Superior temporal gyrus (tissue), 1 donor: ENCODE results near the gene RASGRP2.
"Not testable (repeated sequence)": the region's sequence is repeated elsewhere in the genome, so short reads cannot be mapped to it uniquely, and the experiment has no call there.

Experiments used
- DNase-seq: peaks from one replicate; pipeline ENCODE4 v3.0.0-alpha.2; 2016; ENCODE audit errors: extremely low spot score

The RASGRP2 gene

DNA sequence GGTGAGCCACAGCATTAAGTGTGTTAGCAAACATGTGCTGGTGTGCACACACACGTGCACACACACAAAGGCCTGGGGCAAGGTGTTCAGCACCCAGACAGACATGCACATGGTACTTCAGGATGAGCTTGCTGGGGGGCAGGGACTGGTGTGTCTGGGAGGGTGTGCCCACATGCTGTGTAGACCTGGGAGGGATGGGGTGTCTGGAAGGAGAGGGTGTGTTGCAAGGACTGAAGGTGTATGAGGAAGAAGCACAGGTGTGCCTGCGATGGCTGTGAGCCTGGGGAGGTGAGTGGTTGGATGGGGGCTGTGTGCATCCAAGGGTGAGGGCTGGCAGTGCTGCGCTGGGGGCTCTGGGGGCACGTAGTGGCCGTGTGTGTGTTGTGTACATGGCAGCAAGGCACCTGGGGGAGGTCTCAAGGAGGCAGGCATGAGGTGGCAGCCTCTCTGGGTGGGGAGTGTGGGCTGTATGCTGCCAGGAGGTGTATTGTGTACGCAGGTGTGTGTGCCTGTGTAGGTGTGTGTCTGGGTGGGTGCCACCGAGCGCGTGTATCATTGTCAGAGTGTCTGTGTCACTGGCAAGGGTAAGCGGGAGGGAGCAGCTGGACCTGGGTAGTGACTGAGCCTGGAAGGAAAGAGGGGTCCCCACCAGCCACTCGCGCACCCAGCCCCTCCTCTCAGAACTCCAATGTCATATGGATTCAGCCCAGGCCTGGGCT, 23.1 kb downstream of the RASGRP2 start:
- DNase-seq: no peak

GRCh38 chr11:64720167-64720566, 23.8 kb downstream of the RASGRP2 start:
- DNase-seq: no peak

GRCh38 chr11:64719406-64719805, 24.5 kb downstream of the RASGRP2 start:
- no peak for DNase-seq

DNA sequence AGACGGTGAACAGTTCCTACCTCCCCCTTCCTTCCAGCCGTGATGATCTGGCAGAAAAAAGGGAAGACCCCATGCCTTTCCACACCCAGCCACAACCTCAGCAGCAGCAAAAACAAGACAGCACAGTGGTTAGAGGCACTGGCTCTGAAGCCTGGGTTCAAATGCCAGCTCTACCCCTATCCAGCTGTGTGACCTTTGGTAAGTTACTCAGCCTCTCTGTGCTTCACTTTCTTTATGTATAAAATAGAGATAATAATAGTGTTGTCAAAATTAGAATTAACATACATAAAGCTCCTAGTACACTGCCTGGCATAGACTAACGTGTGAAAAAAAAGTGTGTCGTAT, 25.2 kb downstream of the RASGRP2 start:
- DNase-seq: no peak

GRCh38 chr11:64718084-64718779, 25.7 kb downstream of the RASGRP2 start:
- DNase-seq: no peak

- no peak for DNase-seq
Observed at GRCh38 chr11:64717268-64717578, 26.7 kb downstream of the RASGRP2 start.

- DNase-seq: no peak
Observed at GRCh38 chr11:64716473-64717267, 27.3 kb downstream of the RASGRP2 start.

- DNase-seq: no peak
Observed at GRCh38 chr11:64715756-64716472, 28.0 kb downstream of the RASGRP2 start.

DNA sequence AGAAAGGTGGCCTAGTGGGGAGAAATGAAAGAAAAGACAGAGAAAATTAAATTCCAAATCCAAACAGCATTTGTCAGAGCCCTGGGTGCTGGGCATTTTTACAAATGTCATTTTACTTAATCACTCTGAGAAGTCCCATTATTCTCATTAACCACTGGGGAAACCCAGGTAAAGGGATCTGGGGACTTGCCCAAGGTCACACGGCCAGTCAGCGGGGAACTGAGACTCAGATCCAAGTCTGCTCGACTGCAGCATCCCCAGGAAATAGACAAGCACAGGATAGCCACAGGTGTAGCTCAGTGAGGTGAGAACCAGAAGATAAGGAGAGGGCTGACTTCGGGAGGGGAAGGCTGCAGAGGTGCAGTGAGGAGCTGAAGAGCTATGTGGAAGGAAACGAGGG, 28.8 kb downstream of the RASGRP2 start:
- DNase-seq: no peak

GRCh38 chr11:64714666-64715065, 29.3 kb downstream of the RASGRP2 start:
- no peak for DNase-seq

DNA sequence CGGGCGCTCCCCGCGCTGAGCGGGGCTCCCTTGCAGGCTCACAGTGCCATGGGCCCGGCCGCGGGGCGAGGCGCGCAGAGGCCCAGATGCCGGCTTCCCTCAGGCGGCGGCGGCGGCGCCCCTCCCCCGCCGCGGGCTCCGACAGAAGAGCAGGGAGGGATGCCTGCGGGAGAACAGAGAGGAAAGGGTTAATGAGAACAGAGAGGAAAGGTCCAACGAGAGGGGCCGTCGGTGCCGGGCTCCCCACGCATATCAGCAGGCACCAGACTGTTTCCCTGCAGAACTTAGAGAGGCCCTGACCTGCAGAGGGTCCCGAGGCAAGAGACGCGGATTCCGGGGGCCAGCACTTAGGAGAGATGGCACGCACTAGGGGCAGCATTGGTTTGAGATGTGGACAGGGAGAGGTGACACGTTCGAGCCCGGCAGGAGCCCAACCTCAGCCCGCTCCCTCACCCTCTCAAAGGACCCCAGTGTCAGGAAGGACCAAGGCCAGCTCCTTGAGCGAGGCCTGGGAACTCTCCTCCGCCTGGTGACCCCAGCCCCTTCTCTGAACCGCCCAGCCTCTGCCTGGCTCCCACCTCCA, 30.1 kb downstream of the RASGRP2 start:
- DNase-seq: no peak

- no peak for DNase-seq
Observed at GRCh38 chr11:64713016-64713707, 30.8 kb downstream of the RASGRP2 start.

GRCh38 chr11:64712430-64713015, 31.4 kb downstream of the RASGRP2 start:
- DNase-seq: no peak

GRCh38 chr11:64711956-64712362, 32.0 kb downstream of the RASGRP2 start:
- no peak for DNase-seq

DNA sequence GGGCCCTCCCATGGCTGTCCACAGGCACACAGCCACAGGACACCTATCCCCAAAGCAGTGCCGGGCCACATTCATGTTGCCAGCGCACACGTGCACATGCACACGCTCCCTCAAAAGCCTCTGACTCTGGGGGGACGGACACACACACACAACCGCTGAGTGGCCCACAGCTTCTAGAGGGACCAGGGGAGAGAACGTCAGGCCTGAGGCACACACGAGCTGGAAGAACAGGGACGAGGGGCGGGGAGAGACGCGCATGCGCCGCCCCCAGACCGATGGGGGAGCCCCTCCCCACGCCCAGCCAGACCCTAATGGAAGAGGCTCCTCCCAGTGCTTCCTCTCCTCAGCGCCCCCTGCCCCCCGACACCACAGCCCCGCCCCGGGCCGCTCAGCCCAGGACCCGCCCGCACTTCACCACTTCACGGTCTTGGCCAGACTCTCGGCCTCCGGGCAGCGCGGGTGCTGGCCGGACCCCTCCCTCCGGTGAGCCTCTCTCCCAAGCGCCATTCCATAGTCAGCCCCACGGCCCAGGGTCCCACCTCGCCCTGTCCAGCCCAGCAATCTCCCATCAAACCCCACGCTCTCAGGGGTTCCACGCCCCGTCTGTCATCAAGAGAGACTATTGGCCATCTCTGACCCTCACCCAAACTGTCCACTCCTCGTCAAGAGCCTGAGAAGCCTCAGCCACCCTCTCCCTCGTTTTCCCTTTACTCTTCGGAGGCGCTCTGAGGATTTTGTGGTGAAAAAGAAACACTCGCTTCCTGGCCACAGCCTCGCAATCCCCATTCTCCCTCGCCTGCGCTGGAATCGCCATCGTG, 32.6 kb downstream of the RASGRP2 start:
- no peak for DNase-seq

DNA sequence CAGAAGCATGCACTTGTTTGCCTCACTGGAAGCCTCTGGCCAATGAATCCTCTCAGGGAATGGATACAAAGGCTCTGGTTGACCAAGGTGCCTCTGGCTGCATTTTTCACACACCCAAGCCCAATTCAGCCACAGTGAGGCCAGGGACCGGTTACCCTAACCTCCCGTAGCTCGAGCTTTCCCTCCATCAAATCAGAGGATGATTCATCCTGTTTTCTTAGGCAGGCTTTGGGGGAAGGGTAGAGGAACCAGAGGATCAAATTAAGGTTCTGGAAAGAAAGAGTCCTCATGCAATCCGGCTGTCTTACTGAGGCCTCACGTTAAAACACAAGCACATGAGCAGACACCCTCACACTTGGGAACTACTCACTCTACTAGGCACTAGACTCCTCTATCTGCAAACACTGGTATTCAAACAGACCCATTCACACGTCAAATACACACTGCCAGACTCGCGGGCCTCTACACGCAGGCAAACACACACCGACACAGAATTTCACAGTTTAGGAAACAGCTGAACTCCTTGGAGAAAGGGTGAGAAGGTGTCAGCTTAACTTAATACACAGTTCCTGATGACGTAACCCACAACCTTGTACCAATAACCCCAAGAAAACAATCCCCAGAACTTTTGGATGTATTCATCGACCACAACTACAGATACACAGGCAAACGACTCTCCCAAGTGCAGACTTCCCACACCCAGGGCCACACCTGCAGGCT, 33.4 kb downstream of the RASGRP2 start:
- no peak for DNase-seq

- DNase-seq: no peak
Observed at GRCh38 chr11:64705501-64705900, 38.4 kb downstream of the RASGRP2 start.

DNA sequence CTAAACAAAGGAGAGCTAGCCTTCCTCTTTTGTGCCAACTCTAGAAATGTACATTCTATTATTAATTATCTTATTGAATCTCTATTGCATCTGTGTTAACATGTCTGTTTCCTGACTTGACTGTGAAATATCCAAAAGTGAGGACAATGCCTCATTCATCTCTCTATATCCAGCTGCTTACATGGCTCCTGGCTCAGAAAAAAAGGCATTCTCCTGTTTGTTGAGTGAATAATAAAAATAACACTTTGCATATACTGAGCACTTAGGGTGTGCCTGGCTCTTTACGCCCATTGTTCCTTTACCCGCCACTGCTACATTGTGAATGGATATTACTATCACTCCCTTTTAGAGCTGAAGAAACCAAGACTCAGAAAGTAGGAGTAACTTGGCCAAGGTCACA, 40.9 kb downstream of the RASGRP2 start:
- no peak for DNase-seq

DNA sequence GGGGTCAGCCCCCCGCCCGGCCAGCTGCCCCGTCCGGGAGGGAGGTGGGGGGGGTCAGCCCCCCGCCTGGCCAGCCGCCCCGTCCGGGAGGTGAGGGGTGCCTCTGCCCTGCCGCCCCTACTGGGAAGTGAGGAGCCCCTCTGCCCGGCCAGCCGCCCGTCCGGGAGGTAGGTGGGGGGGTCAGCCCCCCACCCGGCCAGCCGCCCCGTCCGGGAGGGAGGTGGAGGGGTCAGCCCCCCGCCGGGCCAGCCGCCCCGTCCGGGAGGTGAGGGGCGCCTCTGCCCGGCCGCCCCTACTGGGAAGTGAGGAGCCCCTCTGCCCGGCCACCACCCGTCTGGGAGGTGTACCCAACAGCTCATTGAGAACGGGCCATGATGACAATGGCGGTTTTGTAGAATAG, 42.0 kb downstream of the RASGRP2 start:
- DNase-seq: not testable (repeated sequence)
